HEK293 (cell line): ENCODE data around the gene XRN2.
A peak's percentile ranks its signal among the peaks of the same experiment; 100 is the strongest.

Experiments
- GLIS1 ChIP-seq: fragments of 450-650 bp; formaldehyde crosslinking; IDR thresholded peaks from 2 replicates; pipeline ENCODE4 v1.5.1; 2016; ENCODE audit warnings: missing biosample characterization, missing genetic modification characterization
- KLF9 ChIP-seq: fragments of 450-650 bp; formaldehyde crosslinking; IDR thresholded peaks from 2 replicates; pipeline ENCODE4 v1.5.1; 2016; ENCODE audit warnings: missing biosample characterization, missing genetic modification characterization, low read depth
- MEIS1 ChIP-seq: sonication (generic); formaldehyde crosslinking; IDR thresholded peaks from 2 replicates; pipeline ENCODE4 v1.8.1; 2022; ENCODE audit warnings: missing genetic modification reagents, mild to moderate bottlenecking, borderline replicate concordance
- ZBTB21 ChIP-seq: fragments of 450-650 bp; formaldehyde crosslinking; IDR thresholded peaks from 2 replicates; pipeline ENCODE4 v1.5.1; 2017; ENCODE audit warnings: missing biosample characterization, missing genetic modification characterization
- ZBTB44 ChIP-seq: fragments of 450-650 bp; IDR thresholded peaks from 2 replicates; pipeline ENCODE4 v1.5.1; 2018; ENCODE audit warnings: missing biosample characterization, mild to moderate bottlenecking, missing genetic modification characterization
- ZBTB48 ChIP-seq: fragments of 450-650 bp; formaldehyde crosslinking; IDR thresholded peaks from 2 replicates; pipeline ENCODE4 v1.5.1; 2016; ENCODE audit warnings: missing biosample characterization, missing genetic modification characterization
- ZBTB8A ChIP-seq: fragments of 450-650 bp; formaldehyde crosslinking; IDR thresholded peaks from 2 replicates; pipeline ENCODE4 v1.5.1; 2016; ENCODE audit warnings: missing biosample characterization, missing genetic modification characterization
- ZEB2 ChIP-seq: fragments of 450-650 bp; formaldehyde crosslinking; IDR thresholded peaks from 2 replicates; pipeline ENCODE4 v1.5.1; 2016; ENCODE audit warnings: missing biosample characterization, missing genetic modification characterization
- ZFHX2 ChIP-seq: fragments of 450-650 bp; formaldehyde crosslinking; conservative IDR thresholded peaks from 2 replicates; pipeline ENCODE4 v1.5.1; 2016; ENCODE audit warnings: missing biosample characterization, missing genetic modification characterization
- ZFP69B ChIP-seq: fragments of 450-650 bp; formaldehyde crosslinking; IDR thresholded peaks from 2 replicates; pipeline ENCODE4 v1.5.1; 2016; ENCODE audit warnings: missing biosample characterization, missing genetic modification characterization
- ZIC2 ChIP-seq: fragments of 450-650 bp; formaldehyde crosslinking; IDR thresholded peaks from 2 replicates; pipeline ENCODE4 v1.5.1; 2016; ENCODE audit warnings: missing biosample characterization, missing genetic modification characterization
- ZNF10 ChIP-seq: fragments of 450-650 bp; formaldehyde crosslinking; IDR thresholded peaks from 2 replicates; pipeline ENCODE4 v1.5.1; 2017; ENCODE audit warnings: missing biosample characterization, missing genetic modification characterization
- ZNF335 ChIP-seq: fragments of 450-650 bp; formaldehyde crosslinking; conservative IDR thresholded peaks from 2 replicates; pipeline ENCODE4 v1.5.1; 2016; ENCODE audit warnings: missing biosample characterization, missing genetic modification characterization
- ZNF48 ChIP-seq: fragments of 450-650 bp; formaldehyde crosslinking; IDR thresholded peaks from 2 replicates; pipeline ENCODE4 v1.5.1; 2016; ENCODE audit warnings: missing biosample characterization, missing genetic modification characterization
- ZNF518A ChIP-seq: fragments of 450-650 bp; formaldehyde crosslinking; conservative IDR thresholded peaks from 2 replicates; pipeline ENCODE4 v1.5.1; 2016; ENCODE audit warnings: low read depth, missing biosample characterization, missing genetic modification characterization
- ZNF529 ChIP-seq: fragments of 450-650 bp; formaldehyde crosslinking; IDR thresholded peaks from 2 replicates; pipeline ENCODE4 v1.5.1; 2017; ENCODE audit warnings: missing genetic modification characterization, missing biosample characterization; ENCODE audit not compliant: insufficient replicate concordance
- ZNF660 ChIP-seq: fragments of 450-650 bp; IDR thresholded peaks from 2 replicates; pipeline ENCODE4 v1.5.1; 2018; ENCODE audit warnings: missing biosample characterization, mild to moderate bottlenecking, missing genetic modification characterization
- ZNF677 ChIP-seq: fragments of 450-650 bp; IDR thresholded peaks from 2 replicates; pipeline ENCODE4 v1.5.0; 2018; ENCODE audit warnings: missing biosample characterization, mild to moderate bottlenecking, missing genetic modification characterization, moderate library complexity
- ZNF837 ChIP-seq: fragments of 450-650 bp; formaldehyde crosslinking; IDR thresholded peaks from 2 replicates; pipeline ENCODE4 v1.5.1; 2016; ENCODE audit warnings: missing biosample characterization, missing genetic modification characterization
- ZXDB ChIP-seq: fragments of 450-650 bp; formaldehyde crosslinking; IDR thresholded peaks from 2 replicates; pipeline ENCODE4 v1.5.1; 2016; ENCODE audit warnings: missing biosample characterization, missing genetic modification characterization
- TF ChIP-seq, protein P1 (sequence below): fragments of 450-650 bp; formaldehyde crosslinking; conservative IDR thresholded peaks from 2 replicates; pipeline ENCODE4 v1.5.1; 2016; ENCODE audit warnings: low read depth, missing biosample characterization, missing genetic modification characterization
- TF ChIP-seq, protein P2 (sequence below): fragments of 450-650 bp; formaldehyde crosslinking; IDR thresholded peaks from 2 replicates; pipeline ENCODE4 v1.5.1; 2016; ENCODE audit warnings: missing biosample characterization, missing genetic modification characterization
- TF ChIP-seq, protein P3 (sequence below): fragments of 450-650 bp; formaldehyde crosslinking; IDR thresholded peaks from 2 replicates; pipeline ENCODE4 v1.5.1; 2016; ENCODE audit warnings: missing biosample characterization, missing genetic modification characterization

Gene XRN2

GRCh38 chr20:21303061-21303871 lies at the start of gene XRN2 (continued):
- TF ChIP-seq, protein P1, sequence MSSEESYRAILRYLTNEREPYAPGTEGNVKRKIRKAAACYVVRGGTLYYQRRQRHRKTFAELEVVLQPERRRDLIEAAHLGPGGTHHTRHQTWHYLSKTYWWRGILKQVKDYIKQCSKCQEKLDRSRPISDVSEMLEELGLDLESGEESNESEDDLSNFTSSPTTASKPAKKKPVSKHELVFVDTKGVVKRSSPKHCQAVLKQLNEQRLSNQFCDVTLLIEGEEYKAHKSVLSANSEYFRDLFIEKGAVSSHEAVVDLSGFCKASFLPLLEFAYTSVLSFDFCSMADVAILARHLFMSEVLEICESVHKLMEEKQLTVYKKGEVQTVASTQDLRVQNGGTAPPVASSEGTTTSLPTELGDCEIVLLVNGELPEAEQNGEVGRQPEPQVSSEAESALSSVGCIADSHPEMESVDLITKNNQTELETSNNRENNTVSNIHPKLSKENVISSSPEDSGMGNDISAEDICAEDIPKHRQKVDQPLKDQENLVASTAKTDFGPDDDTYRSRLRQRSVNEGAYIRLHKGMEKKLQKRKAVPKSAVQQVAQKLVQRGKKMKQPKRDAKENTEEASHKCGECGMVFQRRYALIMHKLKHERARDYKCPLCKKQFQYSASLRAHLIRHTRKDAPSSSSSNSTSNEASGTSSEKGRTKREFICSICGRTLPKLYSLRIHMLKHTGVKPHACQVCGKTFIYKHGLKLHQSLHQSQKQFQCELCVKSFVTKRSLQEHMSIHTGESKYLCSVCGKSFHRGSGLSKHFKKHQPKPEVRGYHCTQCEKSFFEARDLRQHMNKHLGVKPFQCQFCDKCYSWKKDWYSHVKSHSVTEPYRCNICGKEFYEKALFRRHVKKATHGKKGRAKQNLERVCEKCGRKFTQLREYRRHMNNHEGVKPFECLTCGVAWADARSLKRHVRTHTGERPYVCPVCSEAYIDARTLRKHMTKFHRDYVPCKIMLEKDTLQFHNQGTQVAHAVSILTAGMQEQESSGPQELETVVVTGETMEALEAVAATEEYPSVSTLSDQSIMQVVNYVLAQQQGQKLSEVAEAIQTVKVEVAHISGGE, result peak; percentile 95
- TF ChIP-seq ZNF837 (tag by site-specific recombination) (0 out of 2 replicates have a peak, but pooled peaks have one; percentile 62), ZNF660 (tag by site-specific recombination) (peak; percentile 64; the same call in 1 of the 2 replicates), ZBTB21 (peak; percentile 90), ZNF48 (tag by site-specific recombination) (no peak), ZBTB44 (no peak), ZNF335 (tag by site-specific recombination) (peak; percentile 73), ZXDB (tag by site-specific recombination) (peak; percentile 86), GLIS1 (tag by site-specific recombination) (peak; percentile 45), ZBTB48 (tag by site-specific recombination) (peak; percentile 97), ZNF677 (0 out of 2 replicates have a peak, but pooled peaks have one; percentile 18), ZEB2 (tag by site-specific recombination) (peak; percentile 70; the same call in 1 of the 2 replicates), ZFHX2 (tag by site-specific recombination) (peak; percentile 71), ZBTB8A (tag by site-specific recombination) (peak; percentile 62), MEIS1 (no peak), ZFP69B (peak; percentile 19; the same call in 1 of the 2 replicates), ZNF518A (peak; percentile 87), ZNF529 (tag by site-specific recombination) (no peak), KLF9 (peak; percentile 92), ZIC2 (peak; percentile 47; the same call in 1 of the 2 replicates), ZNF10 (tag by site-specific recombination) (no peak)
- TF ChIP-seq, protein P2, sequence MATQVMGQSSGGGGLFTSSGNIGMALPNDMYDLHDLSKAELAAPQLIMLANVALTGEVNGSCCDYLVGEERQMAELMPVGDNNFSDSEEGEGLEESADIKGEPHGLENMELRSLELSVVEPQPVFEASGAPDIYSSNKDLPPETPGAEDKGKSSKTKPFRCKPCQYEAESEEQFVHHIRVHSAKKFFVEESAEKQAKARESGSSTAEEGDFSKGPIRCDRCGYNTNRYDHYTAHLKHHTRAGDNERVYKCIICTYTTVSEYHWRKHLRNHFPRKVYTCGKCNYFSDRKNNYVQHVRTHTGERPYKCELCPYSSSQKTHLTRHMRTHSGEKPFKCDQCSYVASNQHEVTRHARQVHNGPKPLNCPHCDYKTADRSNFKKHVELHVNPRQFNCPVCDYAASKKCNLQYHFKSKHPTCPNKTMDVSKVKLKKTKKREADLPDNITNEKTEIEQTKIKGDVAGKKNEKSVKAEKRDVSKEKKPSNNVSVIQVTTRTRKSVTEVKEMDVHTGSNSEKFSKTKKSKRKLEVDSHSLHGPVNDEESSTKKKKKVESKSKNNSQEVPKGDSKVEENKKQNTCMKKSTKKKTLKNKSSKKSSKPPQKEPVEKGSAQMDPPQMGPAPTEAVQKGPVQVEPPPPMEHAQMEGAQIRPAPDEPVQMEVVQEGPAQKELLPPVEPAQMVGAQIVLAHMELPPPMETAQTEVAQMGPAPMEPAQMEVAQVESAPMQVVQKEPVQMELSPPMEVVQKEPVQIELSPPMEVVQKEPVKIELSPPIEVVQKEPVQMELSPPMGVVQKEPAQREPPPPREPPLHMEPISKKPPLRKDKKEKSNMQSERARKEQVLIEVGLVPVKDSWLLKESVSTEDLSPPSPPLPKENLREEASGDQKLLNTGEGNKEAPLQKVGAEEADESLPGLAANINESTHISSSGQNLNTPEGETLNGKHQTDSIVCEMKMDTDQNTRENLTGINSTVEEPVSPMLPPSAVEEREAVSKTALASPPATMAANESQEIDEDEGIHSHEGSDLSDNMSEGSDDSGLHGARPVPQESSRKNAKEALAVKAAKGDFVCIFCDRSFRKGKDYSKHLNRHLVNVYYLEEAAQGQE, result no peak
- TF ChIP-seq, protein P3, sequence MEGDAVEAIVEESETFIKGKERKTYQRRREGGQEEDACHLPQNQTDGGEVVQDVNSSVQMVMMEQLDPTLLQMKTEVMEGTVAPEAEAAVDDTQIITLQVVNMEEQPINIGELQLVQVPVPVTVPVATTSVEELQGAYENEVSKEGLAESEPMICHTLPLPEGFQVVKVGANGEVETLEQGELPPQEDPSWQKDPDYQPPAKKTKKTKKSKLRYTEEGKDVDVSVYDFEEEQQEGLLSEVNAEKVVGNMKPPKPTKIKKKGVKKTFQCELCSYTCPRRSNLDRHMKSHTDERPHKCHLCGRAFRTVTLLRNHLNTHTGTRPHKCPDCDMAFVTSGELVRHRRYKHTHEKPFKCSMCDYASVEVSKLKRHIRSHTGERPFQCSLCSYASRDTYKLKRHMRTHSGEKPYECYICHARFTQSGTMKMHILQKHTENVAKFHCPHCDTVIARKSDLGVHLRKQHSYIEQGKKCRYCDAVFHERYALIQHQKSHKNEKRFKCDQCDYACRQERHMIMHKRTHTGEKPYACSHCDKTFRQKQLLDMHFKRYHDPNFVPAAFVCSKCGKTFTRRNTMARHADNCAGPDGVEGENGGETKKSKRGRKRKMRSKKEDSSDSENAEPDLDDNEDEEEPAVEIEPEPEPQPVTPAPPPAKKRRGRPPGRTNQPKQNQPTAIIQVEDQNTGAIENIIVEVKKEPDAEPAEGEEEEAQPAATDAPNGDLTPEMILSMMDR (tag by site-specific recombination), result peak; percentile 88
